KG1 (cell line): Measurements from ENCODE around the gene GABBR1.

Source experiments
- DNase-seq: peaks from one replicate; lab custom pipeline; 2025; lab: John Stamatoyannopoulos, UW

The GABBR1 gene

DNA sequence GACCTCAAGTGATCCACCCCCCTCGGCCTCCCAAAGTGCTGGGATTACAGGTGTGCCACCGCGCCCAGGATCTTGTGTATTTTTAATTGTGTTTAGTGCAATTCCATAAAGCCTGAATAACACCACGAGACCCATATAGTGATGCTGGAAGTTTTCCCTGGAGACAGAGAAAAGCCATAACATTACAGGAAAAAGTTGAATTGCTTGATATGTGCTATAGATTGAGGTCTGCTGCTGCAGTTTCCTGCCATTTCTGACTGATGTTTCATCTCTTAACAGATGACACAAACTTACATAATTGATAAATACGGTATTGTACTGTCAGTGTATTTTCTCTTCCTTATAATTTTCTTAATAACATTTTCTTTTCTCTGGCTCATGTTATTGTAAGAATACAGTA is 66.1 kb downstream of the GABBR1 start:
- DNase-seq, result no peak

DNA sequence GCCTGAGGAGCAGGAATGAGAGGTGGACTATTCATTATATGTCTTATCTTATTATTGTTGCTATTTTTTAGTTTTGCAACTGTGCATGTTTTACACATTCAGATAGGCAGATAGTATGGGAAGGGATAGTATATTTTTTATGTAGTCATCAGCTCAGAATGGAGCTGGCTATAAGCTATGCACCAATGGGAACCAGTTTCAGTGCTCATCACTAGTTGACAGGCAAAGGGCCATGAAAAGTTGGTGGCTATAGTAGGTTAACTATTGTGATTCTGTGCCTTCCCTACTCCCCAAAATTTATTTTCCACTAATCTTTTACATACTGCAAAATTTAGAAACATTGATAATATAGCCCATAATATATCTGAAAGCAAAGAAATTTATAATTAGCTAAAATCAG is 68.1 kb downstream of the GABBR1 start:
- no peak for DNase-seq

DNA sequence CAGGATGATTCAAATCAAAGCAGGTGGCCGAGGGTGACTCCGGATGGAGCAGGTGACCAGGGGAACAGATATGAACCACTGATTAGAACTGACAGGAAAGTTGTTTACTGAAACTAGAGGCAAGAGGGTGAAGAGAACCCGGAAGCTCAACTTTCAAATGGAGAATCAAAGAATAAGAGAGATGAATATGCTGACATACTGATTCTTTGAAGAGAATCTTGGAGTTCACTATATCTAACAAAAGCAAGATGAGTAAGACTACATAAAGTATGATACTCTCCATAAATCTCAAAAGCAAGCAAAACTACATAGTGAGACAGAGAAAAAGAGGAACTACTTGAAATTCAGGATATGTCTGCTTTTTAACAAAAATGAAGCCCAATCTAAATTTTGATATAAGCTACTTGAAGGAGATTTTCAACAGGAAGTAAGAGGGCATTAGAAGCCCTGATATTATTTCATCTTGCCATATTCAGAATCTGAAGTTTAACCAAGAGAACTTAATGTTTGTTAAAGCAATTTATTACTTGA is 69.5 kb downstream of the GABBR1 start:
- no peak for DNase-seq

DNA sequence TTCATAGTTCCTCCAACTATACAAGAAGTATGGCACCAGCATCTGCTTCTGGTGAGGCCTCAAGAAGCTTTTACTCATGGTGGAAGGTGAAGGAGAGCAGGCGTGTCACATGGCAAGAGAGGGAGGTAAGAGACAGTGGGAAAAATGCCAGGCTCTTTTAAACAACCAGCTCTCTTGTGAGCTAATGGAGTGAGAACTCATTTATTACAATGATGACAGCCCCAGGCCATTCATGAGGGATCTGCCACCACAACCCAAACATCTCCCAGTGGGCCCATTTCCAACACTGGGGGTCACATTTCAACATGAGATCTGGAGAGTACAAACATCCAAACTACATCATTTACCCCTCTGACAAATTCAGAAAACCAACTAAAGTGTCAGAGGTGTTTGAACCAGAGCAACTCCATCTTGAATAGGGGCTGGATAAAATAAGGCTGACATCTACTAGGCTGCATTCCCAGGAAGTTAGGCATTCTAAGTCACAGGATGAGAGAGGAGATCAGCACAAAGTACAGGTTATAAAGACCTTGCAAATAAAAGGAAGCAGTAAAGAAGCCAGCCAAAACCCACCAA is 71.3 kb downstream of the GABBR1 start:
- no peak for DNase-seq

DNA sequence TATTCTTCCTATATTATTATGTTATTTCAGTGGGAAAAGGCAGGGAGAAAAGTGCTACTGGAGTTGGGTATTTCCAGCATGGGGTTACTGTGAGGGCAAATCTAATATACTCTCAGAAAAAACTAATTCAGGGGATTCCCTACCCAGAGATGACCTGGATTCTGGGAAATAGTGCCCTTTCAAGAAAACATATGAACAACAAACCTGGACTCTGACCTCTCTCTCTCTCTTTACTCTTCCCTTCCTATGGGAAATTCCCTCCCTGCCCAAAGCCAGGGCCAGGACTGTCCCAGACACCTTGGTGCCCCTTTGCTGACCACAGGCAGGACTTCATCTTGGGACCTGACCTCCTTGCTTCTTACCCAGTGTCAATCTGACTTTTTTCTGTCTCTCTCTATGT is 71.9 kb downstream of the GABBR1 start:
- DNase-seq, result no peak

DNA sequence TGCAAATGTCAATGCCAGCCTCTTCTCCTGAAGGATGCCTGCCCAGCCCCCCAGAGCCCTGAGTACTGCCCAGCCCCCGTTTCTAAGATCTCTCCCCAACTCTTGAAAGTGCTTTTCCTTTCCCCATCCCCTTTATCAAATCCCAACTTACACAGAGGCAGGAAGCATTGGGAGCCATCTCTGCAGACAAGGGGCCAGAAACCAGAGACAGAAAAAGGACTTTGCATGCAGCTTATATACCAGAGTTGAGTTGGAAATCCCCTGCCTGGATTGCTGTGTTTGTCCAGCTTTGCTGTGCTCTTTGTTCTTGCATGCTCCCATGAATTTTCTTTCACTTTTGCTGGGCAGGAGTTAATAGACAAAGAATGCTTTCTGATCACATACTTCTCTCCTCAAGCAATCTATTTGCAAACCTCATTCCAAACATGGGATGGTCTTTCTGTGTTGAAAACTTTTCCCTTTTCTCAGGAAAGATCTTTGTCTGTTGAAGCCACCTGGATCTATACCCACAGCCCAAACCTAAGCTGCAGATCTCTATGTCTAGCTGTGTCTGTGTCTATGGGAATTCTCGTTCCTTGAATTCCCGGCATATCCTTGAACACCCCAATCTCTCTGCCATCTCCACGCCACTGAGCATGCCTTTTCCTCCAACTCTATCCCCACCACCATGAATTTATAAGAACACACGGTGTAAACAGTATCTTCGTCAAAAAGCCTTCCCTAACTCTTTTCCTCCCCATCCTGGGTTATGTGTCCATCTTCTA is 73.3 kb downstream of the GABBR1 start, which contains the start of gene UBD:
TSS of gene UBD (minus strand) at position 209 of the 764 bp plus-strand sequence. CDS start at position 178, 31 bp downstream.
- no peak for DNase-seq

DNA sequence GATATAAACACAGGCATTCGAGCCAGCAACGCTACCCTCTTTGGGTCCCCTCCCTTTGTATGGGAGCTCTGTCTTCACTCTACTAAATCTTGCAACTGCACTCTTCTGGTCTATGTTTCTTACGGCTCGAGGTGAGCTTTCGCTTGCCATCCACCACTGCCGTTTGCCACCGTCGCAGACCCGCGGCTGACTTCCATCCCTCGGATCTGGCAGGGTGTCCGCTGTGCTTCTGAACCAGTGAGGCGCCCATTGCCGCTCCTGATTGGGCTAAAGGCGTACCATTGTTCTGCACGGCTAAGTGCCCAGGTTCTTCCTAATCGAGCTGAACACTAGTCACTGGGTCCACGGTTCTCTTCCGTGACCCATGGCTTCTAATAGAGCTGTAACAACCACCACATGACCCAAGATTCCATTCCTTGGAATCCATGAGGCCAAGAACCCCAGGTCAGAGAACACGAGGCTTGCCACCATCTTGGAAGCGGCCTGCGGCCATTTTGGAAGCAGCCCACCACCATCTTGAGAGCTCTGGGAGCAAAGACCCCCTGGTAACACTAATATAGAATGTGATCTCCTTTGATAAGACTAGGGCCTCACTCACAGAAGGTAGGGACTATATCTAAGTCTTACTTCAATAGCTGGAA is 74.4 kb downstream of the GABBR1 start:
- DNase-seq, result no peak

DNA sequence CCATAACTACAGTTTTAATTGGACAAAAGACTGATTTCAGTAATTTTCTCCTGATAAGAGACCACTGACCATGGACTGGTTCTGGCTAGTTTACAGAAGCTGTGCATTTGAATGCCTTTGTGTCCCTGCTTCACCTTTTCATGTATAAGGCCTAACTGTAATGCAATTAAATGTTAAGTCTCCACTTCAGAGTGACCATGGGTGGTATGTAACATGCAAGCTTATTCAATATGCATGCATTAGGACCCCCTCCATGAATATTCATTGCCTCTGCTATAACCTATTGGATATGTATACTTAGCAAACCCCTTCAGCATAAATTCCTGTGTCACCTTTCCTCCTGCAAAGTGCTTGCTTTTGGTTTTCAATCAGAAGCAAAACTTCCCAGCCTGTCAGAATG is 75.7 kb downstream of the GABBR1 start:
- no peak for DNase-seq

DNA sequence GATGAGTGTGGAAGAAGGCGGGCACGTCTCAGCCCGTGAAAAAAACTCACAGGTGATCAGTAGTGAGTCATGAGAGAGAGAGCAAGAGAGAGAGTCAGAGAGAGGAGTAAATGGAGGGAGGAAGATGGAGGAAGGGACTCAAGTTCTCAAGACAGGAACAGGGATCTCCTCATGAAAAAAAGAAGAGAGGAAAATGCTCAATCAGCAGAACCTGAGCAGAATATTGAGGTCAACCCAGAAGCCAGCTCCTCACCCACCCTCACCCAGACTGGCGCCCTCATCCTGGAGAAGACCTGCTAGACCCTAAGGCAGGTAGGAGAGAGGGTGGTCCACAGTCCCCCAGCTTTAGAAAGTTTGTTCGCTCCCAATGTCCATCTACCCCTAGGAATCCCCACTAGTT is 78.2 kb downstream of the GABBR1 start:
- DNase-seq, result no peak

DNA sequence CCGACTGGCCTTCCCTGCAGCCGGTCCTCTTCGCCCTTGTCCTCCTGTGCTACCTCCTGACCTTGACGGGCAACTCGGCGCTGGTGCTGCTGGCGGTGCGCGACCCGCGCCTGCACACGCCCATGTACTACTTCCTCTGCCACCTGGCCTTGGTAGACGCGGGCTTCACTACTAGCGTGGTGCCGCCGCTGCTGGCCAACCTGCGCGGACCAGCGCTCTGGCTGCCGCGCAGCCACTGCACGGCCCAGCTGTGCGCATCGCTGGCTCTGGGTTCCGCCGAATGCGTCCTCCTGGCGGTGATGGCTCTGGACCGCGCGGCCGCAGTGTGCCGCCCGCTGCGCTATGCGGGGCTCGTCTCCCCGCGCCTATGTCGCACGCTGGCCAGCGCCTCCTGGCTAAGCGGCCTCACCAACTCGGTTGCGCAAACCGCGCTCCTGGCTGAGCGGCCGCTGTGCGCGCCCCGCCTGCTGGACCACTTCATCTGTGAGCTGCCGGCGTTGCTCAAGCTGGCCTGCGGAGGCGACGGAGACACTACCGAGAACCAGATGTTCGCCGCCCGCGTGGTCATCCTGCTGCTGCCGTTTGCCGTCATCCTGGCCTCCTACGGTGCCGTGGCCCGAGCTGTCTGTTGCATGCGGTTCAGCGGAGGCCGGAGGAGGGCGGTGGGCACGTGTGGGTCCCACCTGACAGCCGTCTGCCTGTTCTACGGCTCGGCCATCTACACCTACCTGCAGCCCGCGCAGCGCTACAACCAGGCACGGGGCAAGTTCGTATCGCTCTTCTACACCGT is 79.5 kb downstream of the GABBR1 start:
- DNase-seq, result no peak

DNA sequence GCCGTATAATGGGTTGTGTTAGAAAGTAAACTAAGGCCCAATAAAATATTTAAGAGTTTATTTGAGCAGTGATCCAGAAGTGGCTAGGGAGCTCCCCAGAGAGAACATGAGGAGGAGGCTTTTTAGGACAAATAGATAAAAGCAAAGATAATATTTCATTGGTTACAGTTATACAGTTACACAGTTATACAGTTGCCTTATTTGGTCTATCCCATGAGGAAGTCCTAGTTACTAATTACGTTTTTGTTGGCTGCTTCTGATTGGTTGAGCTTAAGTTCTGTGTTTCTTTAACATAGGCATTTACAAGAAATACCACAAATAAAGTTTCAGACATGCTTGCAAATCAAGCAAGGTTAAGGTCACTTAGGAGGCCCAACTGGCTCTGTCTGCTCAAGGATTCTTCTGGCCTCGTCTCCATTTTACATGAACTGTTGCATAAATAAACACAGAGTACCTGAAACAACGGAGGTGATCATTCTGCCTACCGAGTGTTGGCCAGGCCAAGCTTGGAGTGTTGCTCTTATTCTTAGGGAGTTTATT is 80.4 kb downstream of the GABBR1 start:
- DNase-seq, result no peak

DNA sequence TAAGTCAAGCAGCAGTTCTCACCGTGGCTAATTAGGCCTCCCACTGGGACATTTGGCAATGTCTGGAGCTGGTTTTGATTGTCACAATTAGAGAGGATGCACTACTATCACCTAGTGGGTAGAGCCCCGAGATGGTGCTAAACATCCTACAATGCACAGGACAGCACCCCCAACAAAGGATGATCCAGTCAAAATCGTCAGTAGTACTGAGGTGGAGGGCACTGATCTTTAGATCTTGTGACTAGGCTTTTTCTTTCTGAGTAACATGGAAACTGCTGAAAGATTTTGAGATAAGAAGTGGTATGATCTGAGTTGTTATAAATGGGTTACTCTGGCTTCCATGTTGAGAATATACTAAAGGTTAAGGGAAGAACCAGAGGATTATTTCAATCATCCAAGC is 85.4 kb downstream of the GABBR1 start:
- no peak for DNase-seq

DNA sequence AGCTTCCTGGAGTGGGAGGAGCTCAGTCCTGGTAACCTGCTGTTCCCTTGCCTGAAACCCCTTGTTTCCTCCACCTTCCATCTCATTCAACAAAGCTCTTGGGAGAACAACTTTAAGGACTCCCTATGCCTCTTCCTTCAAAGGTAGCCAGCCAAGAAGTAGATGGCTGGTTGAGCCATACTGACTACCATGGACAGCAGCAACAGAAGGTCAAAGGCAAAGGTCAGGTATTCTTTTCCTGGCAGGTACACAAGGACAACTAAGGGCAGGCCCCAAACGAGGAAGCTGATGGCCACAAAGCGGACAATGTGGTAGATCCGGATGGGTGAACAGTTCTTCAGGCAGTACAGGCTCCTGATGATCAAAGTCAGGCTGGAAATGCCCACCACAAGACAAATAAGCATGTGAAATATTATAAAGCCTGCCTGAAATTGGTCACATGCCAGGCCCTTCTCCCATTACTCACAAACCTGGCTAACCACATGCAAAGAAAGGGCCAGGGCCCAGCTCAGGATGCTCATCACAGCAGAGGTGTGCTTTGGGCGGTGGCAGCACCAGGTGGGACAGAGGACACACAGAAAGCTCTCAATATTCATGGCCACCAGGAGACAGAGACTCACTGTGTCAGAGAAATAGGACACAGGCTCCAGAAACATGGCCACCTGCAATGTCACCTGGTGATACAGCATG is 95.1 kb downstream of the GABBR1 start:
- DNase-seq, result no peak

DNA sequence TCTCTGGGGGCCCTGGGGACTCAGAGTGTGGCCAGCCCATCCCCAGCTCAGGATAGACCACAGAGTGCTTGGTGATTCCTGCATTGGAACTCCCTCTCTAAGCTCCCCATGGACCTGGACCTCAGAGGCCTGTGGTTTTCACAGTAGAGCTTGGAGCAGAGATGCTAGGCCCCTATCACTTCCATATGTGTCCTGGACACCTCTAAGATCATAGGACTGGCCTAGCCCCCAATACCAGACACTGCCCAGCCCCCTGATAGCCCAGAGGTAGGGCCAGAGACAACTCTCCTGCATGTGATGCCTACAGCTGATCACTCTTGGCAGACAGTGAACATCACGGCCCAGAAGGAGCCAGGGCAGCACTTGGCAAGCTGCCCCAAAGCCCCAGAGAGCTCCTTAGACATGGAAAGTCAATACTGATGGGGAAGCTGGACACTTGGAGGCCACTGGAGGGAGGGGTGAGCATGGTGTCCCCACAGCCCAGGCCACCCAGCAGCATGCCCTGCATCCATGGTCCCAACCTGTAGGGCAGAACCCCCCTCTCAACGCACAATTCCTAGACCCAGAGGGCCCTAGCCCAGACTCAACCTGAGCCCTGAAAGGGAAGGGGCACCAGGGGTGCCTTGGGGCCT is 100.5 kb downstream of the GABBR1 start:
- no peak for DNase-seq

DNA sequence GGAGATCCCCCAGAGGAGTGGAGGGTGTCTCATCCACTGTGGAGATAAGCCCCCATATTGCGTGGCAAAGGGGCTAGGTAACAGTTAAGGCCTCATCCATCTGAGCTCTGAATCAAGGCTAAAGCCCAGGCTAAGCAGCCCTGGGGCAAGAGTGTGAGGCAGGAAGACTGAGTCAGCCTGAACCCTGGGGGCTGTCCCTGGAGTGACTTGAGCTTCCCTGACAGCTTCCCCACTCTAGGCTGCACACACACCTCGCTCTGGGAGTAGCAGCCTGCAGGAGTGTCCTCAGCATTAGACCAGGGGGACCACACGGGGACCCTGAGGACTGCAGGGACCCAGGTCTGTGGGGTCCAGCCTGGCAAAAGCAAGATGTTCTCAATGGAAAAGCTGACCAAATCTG is 101.3 kb downstream of the GABBR1 start:
- no peak for DNase-seq

DNA sequence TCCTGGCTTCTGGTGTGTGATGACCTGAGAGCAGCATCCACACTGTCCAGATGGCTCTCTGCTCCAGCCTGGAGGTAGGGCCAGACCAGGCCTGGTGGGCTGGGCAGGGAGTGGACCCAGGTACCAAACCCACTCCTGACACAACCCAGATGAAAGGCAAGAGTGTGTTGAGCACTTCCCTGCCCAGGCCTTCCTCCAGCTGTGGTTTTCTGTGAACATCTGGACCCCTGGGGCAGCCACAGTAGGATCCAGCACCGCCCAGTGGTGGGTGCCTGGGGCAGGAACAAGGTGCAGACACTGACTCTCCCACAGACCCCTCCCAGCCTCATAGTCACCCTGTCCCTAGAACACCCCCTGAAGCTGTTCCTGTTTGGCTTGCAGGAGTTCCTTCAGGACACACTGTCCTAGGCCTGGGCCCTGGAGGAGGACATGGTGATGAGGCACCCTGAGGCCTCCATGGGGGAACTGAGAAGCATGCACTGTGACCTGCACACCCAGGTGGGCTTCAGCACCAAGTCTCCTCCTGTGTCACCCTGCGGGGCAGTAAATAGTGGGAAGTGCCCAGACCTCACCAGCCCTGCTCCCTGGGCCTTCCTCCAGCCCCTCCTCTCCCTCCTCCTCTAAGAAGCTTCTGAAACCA is 102.2 kb downstream of the GABBR1 start:
- no peak for DNase-seq

DNA sequence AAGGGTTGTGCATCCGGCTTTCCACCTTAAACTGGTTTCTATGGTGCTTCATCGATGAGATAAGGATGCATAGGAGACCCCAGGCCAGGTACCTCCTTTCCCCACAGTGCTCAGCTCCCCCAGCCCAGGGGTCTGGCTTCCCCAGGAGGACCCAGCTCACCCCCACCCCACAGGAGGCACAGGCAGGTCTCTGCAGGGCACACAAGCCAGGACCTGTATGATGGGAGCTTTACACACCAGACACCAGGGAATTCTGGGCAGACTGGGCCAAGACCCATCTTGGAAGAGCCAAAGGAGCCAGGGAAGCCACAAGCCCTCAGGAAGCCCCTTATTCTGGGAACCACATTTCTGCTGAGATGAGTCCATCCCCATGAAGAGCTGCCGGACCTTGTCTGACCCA is 103.0 kb downstream of the GABBR1 start:
- DNase-seq, result no peak

DNA sequence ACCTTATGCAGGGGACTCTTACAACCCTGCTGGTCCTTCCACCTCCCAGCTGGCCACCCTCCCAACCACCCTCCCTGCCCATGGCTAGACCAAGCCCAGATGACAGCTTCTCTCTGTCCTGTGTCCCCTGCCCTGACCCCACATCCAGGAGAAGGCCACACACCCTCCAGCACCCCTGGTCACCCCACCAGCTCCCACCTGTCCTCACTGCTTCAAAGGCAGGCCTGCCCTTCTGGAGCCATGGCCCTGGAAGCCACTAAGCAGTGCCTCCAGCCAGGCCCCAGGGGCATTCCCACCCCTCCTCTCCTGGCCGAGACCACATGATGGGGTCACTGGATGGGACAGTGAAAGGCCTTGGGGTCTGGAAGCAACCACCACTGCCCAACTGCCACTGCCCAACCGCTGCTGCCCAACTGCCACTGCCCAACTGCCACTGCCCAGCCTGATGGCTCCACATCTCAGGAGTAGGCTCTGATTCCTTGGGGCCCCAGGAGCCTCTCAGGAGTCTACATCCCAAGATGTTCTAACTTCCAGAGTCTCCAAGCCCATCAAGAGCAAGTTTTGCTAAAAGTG is 103.9 kb downstream of the GABBR1 start:
- no peak for DNase-seq

DNA sequence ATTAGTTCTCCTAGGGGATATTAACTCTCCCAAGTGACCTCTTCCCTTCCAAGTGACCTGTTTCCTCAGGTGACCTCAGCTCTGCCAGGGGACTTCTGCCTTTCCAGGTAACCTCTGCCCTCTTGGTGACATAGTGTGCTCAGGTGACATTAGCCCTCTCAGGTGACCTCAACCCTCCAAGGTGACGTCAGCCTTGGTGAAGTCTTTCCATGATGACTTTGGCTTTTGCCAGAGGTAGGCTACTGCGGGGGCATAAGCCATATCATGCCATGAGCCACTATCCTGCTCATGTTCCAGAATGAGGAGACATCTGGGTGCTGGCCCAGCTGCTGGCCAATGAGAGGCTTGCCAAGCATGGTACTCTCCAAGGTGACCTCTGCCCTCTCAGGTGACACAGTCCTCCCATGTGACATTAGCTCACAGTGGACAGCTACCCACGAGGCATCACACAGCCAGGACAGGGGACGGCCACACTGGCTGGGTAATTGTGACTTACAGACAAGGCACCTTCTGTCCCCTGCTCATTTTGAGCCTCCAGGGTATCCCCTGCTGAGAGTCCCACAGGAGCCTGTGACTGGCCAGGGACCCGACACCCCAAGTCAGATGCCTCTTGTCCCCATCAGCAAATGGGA is 104.6 kb downstream of the GABBR1 start:
- no peak for DNase-seq

DNA sequence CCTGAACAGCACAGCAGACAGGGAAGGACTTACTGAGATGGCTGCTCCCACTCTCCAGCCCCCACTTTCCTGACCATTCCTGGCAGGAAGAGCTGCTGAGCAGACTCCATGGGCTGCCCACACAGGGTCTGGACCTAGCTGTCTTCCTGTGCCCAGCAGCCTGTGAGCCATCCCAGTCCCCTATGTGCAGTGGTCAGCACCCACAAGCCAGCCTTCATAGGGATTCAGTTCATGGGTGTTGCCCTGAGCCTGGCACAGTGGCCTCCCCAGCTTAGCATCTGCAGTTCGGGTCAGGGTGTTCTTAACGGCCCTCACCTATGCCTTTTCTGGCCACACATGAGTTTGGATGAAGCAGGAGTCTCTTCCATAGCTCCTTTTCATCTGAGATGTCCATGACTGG is 105.4 kb downstream of the GABBR1 start:
- no peak for DNase-seq
